ENCODE results near the gene LAMA3. TPM values are rescaled to one million over a fixed set of nuclear protein-coding genes. Genes with fewer than 3 reads are reported as not detected.

Gene LAMA3
- total RNA-seq, 1 donor from 2014 or later, result 0.47 TPM

DNA sequence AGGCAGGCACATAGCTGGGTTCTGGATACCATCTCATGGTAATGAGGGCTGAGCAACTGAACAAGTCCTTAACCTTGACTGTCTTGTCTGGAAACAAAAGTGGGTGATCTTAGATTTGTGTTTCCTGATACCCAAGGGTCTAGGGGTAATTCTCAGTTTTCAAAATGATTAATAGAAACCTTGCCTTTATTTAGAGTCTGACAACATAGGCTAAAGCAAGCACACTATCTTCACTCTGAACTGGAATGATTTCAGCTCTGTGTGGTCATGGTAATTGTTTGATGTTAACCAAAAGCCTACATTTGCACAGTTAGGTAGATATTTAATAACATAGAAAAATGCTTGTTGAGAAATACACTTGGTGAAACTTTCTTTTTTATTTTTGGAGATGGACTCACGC, 6.8 kb upstream of the LAMA3 start:
- H3K9ac ChIP-seq, result no peak overlapping the region
- H3K36me3 ChIP-seq, result no peaks in the 10 kb centered on the region
- no peaks in the 10 kb centered on the region for H3K9me3 Mint-ChIP-seq
- H2AFZ ChIP-seq (replicated peaks), result no peak overlapping the region
- no peaks in the 10 kb centered on the region for H3K36me3 Mint-ChIP-seq
- H3F3A ChIP-seq (ENCODE audit: low read depth), result no peaks in the 10 kb centered on the region
- H3K9me3 ChIP-seq (ENCODE audit: low read depth), result no peaks in the 10 kb centered on the region
- no peaks in the 10 kb centered on the region for H3K79me2 ChIP-seq (ENCODE audit: low read depth)
- DNase-seq (ENCODE audit: low spot score), result no peak
- no peak overlapping the region for H3K4me3 Mint-ChIP-seq
- no peak overlapping the region for H3K27ac Mint-ChIP-seq
- H3K4me2 ChIP-seq, result no peak overlapping the region
- no peak overlapping the region for H3K27ac ChIP-seq
- no peaks in the 10 kb centered on the region for H3K4me1 Mint-ChIP-seq
- no peak for TF ChIP-seq EZH2 (IDR thresholded peaks at IDR 0.05)
- TF ChIP-seq EZH2phosphoT487 (IDR thresholded peaks at IDR 0.05), result no peak
- TF ChIP-seq, protein P1, sequence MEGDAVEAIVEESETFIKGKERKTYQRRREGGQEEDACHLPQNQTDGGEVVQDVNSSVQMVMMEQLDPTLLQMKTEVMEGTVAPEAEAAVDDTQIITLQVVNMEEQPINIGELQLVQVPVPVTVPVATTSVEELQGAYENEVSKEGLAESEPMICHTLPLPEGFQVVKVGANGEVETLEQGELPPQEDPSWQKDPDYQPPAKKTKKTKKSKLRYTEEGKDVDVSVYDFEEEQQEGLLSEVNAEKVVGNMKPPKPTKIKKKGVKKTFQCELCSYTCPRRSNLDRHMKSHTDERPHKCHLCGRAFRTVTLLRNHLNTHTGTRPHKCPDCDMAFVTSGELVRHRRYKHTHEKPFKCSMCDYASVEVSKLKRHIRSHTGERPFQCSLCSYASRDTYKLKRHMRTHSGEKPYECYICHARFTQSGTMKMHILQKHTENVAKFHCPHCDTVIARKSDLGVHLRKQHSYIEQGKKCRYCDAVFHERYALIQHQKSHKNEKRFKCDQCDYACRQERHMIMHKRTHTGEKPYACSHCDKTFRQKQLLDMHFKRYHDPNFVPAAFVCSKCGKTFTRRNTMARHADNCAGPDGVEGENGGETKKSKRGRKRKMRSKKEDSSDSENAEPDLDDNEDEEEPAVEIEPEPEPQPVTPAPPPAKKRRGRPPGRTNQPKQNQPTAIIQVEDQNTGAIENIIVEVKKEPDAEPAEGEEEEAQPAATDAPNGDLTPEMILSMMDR (IDR thresholded peaks at IDR 0.05), result no peak
- H3K4me3 ChIP-seq, result no peak overlapping the region
- no peaks in the 10 kb centered on the region for H4K20me1 ChIP-seq (ENCODE audit: low read depth)
- peaks cover 15% of the 10 kb centered on the region for H3K27me3 Mint-ChIP-seq (ENCODE audit: insufficient read depth, low read depth)
- H3K27me3 ChIP-seq, result peaks cover 14% of the 10 kb centered on the region
- no peaks in the 10 kb centered on the region for H3K4me1 ChIP-seq

DNA sequence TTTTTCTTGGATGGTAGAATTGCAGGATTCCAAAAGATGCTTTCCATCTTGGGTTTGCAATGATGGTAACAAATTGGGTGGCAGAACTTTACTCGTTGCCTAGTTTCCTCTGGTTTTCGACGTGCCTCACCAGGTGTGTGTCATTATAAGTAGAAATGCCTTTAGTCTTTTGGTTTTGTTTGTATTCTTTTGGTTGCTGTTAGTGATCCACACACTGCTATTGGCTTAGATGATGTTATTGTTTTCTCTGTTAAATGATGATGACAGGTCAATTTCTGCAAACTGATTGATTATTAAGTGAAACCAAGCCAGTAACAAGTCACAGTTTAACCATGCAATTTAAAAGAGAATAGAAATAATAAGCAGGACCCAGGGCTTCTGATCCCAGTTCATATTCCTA, 6.1 kb upstream of the LAMA3 start:
- Mint-ChIP-seq H3K4me1 (no peaks in the 10 kb centered on the region), H3K36me3 (no peaks in the 10 kb centered on the region), H3K27ac (no peak overlapping the region), H3K4me3 (no peak overlapping the region), H3K9me3 (no peaks in the 10 kb centered on the region), H3K27me3 (ENCODE audit: insufficient read depth, low read depth) (peaks cover 22% of the 10 kb centered on the region)
- peaks cover 21% of the 10 kb centered on the region for H3K27me3 ChIP-seq
- H3K9ac ChIP-seq, result no peak overlapping the region
- no peaks in the 10 kb centered on the region for H3K4me1 ChIP-seq
- TF ChIP-seq EZH2 (IDR thresholded peaks at IDR 0.05), result no peak
- TF ChIP-seq, protein P1 (IDR thresholded peaks at IDR 0.05), result no peak
- TF ChIP-seq EZH2phosphoT487 (IDR thresholded peaks at IDR 0.05), result no peak
- H3K36me3 ChIP-seq, result no peaks in the 10 kb centered on the region
- no peaks in the 10 kb centered on the region for H4K20me1 ChIP-seq (ENCODE audit: low read depth)
- H3K9me3 ChIP-seq (ENCODE audit: low read depth), result no peaks in the 10 kb centered on the region
- no peak overlapping the region for H3K27ac ChIP-seq
- DNase-seq (ENCODE audit: low spot score), result no peak
- peaks cover under 1% of the 10 kb centered on the region for H3F3A ChIP-seq (ENCODE audit: low read depth)
- H3K4me3 ChIP-seq, result no peak overlapping the region
- no peaks in the 10 kb centered on the region for H3K79me2 ChIP-seq (ENCODE audit: low read depth)
- no peak overlapping the region for H2AFZ ChIP-seq (replicated peaks)
- no peak overlapping the region for H3K4me2 ChIP-seq

DNA sequence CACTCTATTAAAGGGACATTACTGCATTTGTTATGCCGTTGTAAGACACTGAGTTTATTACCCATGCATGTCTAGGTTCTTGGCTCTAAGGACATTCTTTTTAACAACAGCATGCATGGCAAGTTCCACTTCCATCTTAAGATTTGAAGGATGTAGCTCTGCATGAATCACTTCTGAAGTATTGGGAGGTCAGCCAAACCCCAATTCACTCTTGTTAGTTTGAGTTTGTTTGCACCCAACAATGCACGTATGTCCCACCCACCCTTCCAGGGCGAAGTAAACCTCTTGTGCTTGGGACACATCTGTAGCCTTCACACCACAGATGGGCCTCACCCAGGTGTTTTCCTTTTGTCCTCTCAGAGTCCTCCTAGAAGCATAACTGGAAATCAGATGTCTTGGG, 5.6 kb upstream of the LAMA3 start:
- H3K27ac Mint-ChIP-seq, result no peak overlapping the region
- no peak for DNase-seq (ENCODE audit: low spot score)
- no peak overlapping the region for H3K4me3 ChIP-seq
- TF ChIP-seq EZH2phosphoT487 (IDR thresholded peaks at IDR 0.05), result no peak
- TF ChIP-seq, protein P1 (IDR thresholded peaks at IDR 0.05), result no peak
- TF ChIP-seq EZH2 (IDR thresholded peaks at IDR 0.05), result no peak
- peaks cover 6% of the 10 kb centered on the region for H3F3A ChIP-seq (ENCODE audit: low read depth)
- H3K9me3 ChIP-seq (ENCODE audit: low read depth), result no peaks in the 10 kb centered on the region
- H3K27ac ChIP-seq, result no peak overlapping the region
- H3K9me3 Mint-ChIP-seq, result no peaks in the 10 kb centered on the region
- H3K36me3 Mint-ChIP-seq, result no peaks in the 10 kb centered on the region
- no peak overlapping the region for H3K4me3 Mint-ChIP-seq
- peaks cover 27% of the 10 kb centered on the region for H3K27me3 Mint-ChIP-seq (ENCODE audit: insufficient read depth, low read depth)
- H3K4me1 Mint-ChIP-seq, result peaks cover 1% of the 10 kb centered on the region
- H3K4me1 ChIP-seq, result no peaks in the 10 kb centered on the region
- no peaks in the 10 kb centered on the region for H3K36me3 ChIP-seq
- no peak overlapping the region for H3K9ac ChIP-seq
- no peaks in the 10 kb centered on the region for H4K20me1 ChIP-seq (ENCODE audit: low read depth)
- H2AFZ ChIP-seq (replicated peaks), result no peak overlapping the region
- H3K4me2 ChIP-seq, result no peak overlapping the region
- peaks cover 26% of the 10 kb centered on the region for H3K27me3 ChIP-seq
- no peaks in the 10 kb centered on the region for H3K79me2 ChIP-seq (ENCODE audit: low read depth)

Data from neural progenitor cell (in vitro differentiated cells).